Fibroblast of skin of abdomen (primary cell): Measurements from ENCODE around the gene GNE.
"Not testable (repeated sequence)": the region's sequence is repeated elsewhere in the genome, so short reads cannot be mapped to it uniquely, and the experiment has no call there.

Source experiments
- DNase-seq: peaks from one replicate; pipeline ENCODE4 v3.0.0-alpha.2; 2013

Gene GNE

GRCh38 chr9:36207546-36208012 is 50.7 kb downstream of the GNE start:
- DNase-seq: peak; percentile 14

- peak; percentile 24 for DNase-seq
These were observed 51.2 kb downstream of the GNE start for GRCh38 chr9:36207016-36207415.

GRCh38 chr9:36204906-36205547 is 53.2 kb downstream of the GNE start:
- no peak for DNase-seq

GRCh38 chr9:36194326-36195000 is 63.8 kb downstream of the GNE start:
- no peak for DNase-seq

GRCh38 chr9:36193023-36193422 is 65.2 kb downstream of the GNE start:
- DNase-seq: no peak

DNA sequence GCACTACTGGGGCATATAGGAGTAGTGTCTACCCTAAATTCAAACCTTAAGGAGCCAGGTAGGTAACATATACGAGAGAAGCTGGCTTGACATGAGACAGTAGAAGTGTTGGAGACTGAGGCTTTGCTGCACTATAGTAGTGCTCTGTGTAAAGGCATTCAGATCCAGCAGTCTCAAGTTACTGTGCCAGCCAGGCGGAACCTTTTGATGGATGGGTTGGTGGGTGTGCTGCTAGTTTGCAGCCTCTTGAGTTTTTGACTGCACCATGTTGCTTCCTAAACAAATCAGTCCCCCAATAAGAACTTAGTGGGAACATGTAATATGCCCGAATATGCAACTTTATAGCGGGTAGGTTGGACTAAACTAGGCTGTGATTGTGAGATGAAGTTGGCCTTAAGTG is 66.1 kb downstream of the GNE start:
- no peak for DNase-seq

DNA sequence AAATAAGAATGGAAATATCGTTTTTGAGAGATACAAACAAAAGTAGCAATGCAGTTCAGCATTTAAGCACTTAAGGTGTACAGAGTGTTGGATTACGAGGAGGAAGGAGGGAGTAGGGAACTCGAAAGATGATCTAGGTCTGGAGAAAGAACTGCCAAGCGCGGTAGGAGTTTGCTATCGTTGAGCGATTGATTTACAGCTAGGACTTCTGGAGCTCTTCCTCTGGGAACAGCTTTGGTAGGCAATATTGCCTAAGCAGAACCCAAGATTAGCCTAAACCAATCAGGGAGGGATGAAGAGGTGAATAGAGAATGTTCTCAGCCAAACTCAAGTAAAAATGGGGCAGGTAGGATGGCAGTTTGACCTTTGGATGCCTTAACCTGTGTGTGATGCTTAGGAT is 66.6 kb downstream of the GNE start:
- no peak for DNase-seq

DNA sequence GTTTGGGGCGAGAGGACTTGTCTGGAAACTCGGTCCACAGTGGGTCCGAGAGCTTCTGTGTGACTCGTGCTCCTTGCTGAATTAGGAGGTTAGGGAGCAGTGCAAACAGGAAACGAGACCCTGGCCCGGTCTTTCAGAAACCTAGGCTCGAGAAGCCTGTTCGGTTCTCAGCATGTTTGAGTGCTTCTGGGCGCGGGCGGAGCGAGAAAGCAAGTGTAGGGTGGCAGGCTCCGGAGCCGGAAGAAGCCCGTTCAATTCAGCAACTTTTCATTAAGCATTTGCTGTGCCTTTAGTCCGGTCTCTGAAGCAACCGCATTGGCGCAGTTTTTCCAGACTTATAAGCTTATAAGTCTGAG is 67.0 kb downstream of the GNE start:
- DNase-seq: no peak

GRCh38 chr9:36190388-36191289 is 67.6 kb downstream of the GNE start, which contains the start of gene CLTA:
TSS of gene CLTA (plus strand) at chr9:36190921. CDS start at chr9:36191057, 136 bp downstream.
- DNase-seq: peak; percentile 99

GRCh38 chr9:36189976-36190375 is 68.3 kb downstream of the GNE start:
- no peak for DNase-seq

GRCh38 chr9:36188212-36188611 is 70.0 kb downstream of the GNE start:
- no peak for DNase-seq

DNA sequence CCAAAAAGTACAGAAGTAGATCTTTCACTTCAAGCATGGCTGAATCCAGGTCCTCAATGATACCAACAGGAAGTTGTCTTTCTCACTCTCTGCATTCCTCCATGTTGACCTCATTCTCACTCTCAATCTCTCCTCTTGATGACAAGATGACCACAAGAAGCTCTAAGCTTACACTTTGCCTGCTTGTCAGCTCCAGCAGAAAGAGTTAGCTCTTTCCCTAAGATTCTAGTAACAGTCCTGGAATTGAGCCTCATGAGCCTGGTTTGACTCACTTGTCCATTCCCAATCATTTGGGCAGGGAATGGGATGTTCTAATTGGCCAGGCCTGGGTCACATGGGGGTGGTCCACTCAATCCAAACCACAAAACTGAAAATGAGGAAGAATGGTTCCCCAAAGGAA is 70.8 kb downstream of the GNE start:
- peak; percentile 93 for DNase-seq

DNA sequence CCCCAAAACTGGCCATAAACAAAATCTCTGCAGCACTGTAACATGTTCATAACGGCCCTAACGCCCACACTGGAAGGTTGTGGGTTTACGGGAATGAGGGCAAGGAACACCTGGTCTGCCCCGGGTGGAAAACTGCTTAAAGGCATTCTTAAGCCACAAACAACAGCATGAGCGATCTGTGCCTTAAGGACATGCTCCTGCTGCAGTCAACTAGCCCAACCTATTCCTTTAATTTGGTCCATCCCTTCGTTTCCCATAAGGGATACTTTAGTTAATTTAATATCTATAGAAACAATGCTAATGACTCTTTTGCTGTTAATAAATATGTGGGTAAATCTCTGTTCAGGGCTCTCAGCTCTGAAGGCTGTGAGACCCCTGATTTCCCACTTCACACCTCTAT is 78.0 kb downstream of the GNE start:
- not testable (repeated sequence) for DNase-seq

DNA sequence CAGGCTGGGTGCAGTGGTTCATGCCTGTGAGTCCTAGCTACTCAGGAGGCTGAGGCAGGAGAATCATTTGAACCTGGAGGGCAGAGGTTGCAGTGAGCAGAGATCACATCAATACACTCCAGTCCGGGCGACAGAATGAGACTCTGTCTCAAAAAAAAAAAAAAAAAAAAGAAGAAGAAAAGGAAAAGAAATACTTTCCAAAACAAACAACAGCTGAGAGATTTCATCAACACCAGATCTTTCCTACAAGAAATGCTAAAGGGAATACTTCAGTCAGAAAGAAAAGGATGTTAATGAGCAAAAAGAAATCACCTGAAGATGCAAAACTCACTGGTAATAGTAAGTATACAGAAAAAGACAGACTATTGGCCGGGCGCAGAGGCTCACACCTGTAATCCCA is 80.7 kb downstream of the GNE start:
- DNase-seq: no peak

DNA sequence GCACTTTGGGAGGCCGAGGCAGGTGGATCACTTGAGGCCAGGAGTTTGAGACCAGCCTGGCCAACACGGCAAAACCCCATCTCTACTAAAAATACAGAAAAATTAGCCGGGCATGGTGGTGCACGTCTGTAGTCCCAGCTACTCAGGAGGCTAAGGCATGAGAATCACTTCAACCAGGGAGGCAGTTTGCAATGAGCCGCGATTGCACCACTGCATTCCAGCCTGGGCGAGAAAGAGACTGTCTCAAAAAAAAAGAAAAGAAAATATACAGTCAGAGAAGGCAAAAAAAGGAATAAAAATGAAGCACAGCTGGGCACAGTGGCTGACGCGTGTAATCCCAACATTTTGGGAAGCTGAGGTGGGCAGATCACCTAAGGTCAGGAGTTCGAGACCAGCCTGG is 81.8 kb downstream of the GNE start:
- not testable (repeated sequence) for DNase-seq

DNA sequence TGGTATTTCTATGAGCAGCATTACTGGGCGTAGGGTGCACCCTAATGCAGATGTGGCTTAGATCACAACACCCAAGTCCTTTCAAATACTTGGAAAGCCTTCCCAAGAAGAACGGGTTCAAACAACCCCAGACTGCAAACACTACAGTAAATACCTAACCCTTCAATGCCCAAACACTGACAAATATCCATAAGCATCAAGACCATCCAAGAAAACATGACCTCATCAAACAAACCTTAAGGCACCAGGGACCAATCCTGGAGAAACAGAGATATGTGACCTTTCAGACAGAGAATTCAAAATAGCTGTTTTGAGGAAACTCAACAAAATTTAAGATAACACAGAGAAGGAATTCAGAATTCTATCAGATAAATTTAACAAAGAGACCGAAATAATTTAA is 83.0 kb downstream of the GNE start:
- not testable (repeated sequence) for DNase-seq

- DNase-seq: no peak
These were observed 83.5 kb downstream of the GNE start for GRCh38 chr9:36174731-36175130.

GRCh38 chr9:36174271-36174670 is 84.0 kb downstream of the GNE start:
- no peak for DNase-seq

DNA sequence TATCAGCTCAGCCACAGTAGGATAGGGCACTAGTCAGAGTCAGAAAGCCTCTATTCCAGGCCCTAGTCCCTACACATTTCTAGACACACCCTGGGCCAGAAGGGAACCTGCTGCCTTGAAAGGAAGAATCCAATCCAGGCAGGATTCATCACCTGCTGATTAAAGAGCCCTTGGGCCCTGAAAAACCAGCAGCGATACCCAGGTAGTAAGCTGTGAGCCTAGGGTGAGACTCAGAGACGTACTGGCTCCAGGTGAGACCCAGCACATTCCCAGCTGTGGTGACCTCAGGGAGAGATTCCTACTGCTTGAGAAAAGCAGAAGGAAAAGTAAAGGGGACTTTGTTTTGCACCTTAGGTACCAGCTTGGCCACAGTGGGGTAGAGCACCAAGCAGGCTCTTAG is 84.4 kb downstream of the GNE start:
- DNase-seq: no peak

- DNase-seq: no peak
These were observed 87.7 kb downstream of the GNE start for GRCh38 chr9:36170531-36170930.

GRCh38 chr9:36169708-36170107 is 88.5 kb downstream of the GNE start:
- DNase-seq: no peak

DNA sequence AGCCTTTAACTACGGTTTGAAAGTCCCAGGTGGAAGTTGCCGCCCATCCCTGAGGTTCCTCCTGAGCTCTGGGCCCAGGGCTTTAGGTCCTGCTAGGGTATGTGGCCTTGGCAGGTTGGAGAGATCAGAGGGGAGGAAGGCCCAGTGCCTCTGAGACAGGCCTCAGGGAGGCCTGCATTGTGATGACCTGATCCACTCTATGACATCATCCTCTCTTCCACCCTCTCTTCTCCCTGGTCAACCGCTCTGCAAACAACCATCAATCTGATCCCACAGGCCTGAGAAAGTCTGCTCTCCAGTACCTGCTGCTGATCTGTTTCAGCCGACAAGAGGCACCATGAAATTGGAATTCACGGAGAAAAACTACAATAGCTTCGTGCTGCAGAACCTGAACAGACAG is 89.1 kb downstream of the GNE start, which contains the start of gene CCIN:
TSS of gene CCIN (plus strand) at position 223 of the 400 bp plus-strand sequence. CDS start at position 338, 115 bp downstream.
- no peak for DNase-seq
